Dermis microvascular lymphatic vessel endothelial cell (primary cell): ENCODE data around the gene OASL. TPM values are rescaled to one million over a fixed set of nuclear protein-coding genes. Genes with fewer than 3 reads are reported as not detected.

Experiments
- DNase-seq, 2 donors: peaks; one replicate each; pipeline versions ENCODE4 v3.0.0 to v3.0.0-alpha.2; 2010; ENCODE audit warnings: low read depth in 2 of 2
- total RNA-seq: library from RNA; depleted of rRNA; stranded (reverse); fragments of >200 nt; gene quantifications from 2 replicates; pipeline ENCODE4 v1.2.1, GENCODE V29; 2014

OASL gene
- total RNA-seq, 1 donor from 2014 or later = 0.26 TPM

DNA sequence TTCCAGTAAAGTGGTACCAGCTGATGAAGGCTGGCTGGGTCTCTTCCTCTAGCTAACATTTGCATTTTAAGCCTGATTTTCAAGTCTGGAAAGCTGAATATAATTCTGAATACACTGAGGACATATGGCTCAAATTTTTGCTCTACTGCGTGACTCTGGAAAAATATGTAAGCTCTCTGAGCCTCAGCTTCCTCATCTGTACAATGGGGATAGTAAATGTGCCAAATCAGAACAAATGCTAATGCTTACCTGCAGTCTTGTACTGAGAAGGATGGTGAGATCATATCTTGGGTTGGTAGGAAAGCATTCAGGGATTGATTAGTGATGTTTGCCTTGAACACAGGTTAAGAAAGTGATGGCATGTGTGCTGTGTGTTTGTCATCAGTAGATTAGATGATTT, 46.1 kb downstream of the OASL start:
- no peak for DNase-seq

DNA sequence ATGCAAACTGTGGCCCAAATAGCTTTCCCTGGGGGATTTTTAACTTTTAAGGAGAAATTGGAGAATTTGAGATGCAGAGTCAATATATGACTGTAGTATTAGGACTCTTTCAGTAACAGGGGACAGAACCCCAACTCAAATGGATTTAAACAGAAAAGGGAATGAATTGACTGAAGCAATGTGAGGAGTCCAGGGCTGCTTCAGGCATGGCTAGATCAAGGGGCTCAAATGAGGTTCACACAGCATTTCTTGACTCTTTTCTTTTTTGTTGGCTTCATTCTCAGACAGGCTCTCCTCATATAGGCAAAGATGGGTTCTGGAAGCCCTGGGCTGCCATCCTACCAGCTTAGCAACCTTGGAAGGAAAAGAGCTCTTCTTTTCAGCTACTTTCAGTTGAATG, 47.1 kb downstream of the OASL start:
- DNase-seq = no peak

DNA sequence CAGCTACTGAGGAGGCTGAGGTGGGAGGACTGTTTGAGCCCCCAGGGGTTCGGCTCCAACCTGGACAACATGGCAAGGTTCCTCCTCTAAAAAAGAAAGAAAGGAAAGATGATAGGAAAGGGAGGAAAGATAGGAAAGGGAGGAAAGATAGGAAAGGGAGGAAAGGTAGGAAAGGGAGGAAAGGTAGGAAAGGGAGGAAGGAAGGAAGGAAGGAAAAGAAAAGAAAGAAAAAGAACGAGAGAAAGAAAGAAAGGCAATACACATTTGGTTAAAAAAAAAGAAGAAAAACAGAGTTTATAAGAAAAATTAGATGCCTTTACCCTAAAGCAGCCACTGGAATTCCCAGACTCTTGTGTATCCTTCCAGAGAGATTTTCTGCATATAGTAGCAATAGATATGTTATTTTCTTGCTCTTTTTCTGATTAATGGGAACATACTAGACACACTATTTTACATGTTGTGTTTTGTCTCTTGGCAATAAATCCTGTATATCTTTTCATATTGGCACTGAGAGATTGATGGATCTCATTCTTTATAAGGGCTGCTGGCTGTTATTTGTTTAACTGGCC, 48.5 kb downstream of the OASL start:
- no peak for DNase-seq

DNA sequence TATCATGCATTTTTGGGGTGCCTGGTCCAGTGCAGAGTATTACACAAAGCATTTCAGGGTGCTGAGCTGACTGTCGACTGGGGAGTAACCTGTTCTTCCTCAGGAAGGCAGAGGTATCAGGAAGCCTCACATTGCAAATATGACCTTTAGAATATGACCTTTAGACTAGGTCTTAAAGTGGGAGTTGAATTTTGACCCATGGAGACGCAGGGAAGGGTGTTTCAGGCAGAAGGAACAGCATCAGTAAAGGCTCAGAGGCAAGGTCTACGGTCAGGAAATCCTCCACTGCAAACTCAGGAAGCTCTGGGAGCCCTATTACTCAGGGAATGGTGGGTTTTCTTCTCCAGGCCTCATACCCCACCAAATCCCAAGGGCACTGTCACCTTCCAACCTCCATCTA, 49.4 kb downstream of the OASL start:
- no peak for DNase-seq

DNA sequence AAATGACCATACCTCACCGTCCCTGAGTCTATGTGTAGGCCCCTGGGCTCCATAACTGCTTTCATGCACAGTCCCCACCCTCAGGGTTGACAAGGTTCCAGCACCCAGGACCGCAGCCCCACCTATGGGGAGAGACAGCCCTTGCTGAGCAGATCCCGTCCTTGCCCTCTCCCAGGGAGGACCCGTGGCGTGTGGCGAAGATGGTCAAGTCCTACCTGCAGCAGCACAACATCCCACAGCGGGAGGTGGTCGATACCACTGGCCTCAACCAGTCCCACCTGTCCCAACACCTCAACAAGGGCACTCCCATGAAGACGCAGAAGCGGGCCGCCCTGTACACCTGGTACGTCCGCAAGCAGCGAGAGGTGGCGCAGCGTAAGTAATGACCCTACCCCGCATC, 50.4 kb downstream of the OASL start:
- no peak for DNase-seq

DNA sequence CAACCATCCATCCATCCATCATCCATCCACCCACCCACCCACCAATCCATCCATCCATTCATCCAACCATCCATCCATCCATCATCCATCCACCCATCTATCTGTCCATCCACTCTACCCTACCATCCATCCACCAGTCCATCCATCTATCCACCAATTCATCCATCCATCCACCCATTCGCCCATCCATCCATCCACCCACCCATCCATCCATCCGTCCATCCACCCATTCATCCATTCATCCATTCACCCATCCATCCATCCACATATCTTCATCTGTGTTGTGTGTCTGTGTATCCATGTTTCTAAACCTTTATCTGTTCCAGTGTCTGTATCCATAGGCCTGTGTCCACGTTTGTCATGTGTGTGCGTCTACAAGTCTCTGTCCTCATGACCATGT, 50.8 kb downstream of the OASL start:
- no peak for DNase-seq

DNA sequence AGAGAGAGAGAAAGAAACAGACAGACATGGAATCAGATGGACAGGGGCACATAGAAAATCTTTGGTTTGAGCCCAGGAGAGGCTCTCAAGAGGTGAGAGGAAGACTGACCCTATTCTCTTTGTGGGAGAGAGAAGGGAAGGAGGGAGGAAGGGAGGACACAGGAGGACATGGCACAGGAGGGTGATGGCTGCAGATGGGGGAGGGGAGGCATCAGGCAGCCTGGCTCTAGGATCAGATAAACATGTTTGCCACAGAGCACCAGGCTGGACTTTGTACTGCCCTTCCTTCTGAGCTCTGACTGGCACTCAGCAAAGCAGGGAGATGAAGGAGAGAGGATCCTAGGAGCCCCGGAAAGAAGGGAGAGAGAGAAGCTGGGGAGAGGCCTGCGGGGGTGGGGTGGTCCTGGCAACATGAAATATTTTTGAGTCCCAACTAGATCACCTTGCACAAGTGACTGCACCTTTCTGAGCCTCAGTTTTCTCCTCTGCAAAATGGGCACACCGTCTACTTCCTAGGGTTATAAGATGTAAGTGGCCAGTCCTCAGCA, 54.6 kb downstream of the OASL start:
- DNase-seq = no peak

DNA sequence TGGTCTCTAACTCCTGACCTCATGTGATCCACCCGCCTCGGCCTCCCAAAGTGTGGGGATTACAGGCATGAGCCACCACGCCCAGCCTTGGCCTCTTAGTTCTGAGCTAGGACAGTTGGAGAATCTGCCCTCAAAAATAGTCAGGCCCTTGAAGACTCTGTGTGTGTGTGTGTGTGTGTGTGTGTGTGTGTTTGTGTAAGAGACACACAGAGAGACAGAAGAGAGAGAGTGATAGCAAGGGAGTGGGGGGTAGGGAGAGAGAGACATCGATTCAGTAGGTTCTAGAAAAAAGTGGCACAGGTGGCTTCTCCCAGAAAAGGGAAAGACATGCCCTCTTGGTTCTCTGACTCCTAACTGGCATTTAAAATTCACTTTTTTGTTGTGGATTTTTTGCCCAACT, 55.3 kb downstream of the OASL start:
- no peak for DNase-seq

DNA sequence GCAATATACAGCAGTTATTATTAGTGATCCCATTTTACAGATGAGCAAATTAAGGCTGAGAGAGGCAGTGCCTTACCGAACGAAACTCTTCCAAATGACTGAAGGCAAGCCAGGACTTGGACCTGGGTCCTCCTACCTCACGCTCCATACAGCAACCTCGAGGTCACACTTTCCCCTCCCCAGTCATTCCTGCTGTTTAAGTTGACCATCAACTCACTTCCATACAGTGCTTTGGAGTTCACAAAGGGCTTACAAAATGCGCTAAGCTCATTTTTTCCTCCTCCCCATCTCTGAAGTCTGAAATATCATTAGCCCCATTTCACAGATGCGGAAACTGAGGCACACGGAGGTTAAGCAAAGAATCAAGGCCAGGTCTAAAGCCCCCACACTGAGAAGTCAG, 56.4 kb downstream of the OASL start:
- no peak for DNase-seq

DNA sequence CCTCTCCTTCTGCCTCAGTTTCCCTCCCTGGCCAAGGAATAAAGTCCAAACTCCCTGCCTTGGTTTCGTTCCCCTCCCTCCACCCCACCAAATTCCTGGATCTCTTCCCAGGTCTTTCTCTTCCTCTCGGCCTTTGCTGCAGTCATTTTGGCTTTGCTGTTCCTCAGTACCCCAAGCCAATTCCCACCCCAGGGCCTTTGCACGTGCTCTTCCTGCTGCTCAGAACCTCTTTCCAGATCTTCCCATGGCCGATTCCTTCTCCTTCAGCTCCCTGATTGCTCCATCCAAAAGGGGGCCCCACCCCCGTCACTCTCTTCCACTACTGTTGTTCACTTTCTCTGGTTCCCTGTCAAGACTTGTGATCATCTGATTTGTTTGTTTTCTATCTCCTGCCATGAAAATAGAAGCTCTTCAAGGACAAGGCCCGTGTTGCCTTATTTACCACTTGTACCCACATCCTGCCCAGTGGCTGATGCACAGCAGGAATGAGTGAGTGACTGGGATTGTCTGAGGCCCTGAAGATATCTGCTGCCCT, 57.6 kb downstream of the OASL start:
- DNase-seq = no peak

DNA sequence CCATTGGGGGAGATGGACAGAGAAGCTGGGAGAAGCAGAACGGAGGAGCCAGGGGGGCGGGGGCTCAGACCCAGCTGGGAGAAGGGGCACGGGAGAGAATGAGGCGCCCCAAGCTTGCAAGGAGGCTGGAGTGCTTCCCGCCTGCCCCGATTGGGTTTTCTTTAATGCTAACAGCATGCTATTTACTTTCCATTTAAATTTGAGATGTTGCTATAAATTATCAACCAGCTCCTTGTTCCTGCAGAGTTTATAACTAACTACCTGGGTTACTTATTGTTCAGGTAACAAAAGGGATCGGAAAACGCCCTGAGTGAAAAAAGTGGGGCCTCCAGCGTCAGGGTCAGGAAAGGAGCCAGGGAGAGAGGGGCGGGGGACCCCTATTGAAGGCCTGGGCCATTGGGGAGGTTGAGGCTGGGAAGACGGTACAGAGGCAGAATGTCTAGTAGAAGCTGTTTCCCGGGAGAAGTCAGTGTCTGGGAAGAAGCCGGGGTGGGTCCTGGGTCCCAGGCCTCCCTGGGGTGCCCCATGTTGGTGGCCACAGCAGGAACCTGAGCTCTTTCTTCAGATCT, 58.2 kb downstream of the OASL start:
- no peak for DNase-seq

DNA sequence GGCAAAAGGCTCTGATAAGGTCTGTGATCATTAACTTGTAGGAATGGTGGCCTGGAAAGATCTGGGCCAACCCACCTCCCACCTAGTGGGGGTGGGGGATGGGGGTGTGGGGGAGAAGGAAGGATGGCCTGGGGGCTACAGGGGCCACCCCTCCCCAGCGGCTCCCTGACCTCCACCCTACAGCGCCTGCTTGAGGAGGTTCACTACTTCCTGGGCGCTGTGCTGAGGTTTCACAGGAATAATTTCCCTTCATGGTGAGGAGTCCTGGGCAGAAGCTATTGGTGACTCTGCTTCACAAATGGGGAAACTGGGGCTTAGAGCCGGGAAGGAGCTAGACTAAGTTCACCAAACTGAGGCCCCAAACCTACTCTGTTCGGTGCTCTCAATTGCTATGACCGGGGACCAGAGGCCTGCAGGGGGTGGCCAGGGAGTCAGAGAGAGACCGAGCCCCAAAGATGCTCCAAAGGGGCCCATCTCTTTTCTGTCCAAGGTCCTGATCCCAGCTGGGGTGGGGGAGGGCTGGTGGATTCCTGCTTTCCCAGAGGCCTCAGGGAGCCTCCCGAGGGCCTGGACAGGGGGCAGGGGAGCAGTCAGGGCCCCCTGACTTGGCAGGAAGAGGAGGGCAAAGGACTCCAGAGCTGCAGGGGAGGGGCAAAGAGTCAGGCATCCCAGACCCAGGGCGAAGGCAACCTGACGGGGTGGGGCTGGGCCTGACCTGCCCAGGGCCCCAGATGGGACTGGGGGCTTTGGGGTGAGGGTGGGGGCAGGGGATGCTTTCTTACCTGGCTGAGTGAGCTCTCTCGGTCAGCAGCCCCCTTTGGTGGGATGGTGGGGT, 59.0 kb downstream of the OASL start:
- DNase-seq = no peak

DNA sequence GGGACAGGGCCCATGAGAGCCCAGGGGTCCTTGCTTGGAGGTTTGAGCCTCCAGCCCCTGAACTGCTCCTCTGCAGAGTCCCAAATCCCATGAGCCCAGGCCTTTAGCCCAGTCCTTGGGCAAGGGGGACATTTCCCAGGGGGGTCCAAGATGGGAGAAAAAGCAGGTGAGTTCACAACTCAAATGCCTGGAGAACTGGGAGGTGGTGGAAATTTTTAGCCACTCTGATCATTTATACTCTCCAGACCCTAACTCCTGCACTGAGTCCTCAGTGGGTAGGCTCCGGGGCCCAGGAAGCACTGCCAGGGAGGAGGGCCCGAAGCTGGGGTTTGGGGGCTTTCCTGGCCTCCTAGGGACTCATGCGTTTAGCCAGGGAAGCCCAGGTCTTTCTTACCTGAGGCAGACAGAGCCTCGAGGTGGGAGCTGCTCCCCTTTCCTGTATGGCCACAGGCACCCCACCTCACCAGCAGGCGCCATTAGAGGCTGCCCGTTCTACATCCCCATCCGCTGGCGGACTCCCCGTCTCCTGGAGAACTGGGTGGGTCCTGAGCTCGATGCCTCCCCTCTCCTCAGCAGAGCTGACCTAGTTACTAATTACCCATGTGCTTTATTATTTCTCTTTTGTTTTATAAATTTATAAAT, 59.7 kb downstream of the OASL start:
- DNase-seq = no peak

DNA sequence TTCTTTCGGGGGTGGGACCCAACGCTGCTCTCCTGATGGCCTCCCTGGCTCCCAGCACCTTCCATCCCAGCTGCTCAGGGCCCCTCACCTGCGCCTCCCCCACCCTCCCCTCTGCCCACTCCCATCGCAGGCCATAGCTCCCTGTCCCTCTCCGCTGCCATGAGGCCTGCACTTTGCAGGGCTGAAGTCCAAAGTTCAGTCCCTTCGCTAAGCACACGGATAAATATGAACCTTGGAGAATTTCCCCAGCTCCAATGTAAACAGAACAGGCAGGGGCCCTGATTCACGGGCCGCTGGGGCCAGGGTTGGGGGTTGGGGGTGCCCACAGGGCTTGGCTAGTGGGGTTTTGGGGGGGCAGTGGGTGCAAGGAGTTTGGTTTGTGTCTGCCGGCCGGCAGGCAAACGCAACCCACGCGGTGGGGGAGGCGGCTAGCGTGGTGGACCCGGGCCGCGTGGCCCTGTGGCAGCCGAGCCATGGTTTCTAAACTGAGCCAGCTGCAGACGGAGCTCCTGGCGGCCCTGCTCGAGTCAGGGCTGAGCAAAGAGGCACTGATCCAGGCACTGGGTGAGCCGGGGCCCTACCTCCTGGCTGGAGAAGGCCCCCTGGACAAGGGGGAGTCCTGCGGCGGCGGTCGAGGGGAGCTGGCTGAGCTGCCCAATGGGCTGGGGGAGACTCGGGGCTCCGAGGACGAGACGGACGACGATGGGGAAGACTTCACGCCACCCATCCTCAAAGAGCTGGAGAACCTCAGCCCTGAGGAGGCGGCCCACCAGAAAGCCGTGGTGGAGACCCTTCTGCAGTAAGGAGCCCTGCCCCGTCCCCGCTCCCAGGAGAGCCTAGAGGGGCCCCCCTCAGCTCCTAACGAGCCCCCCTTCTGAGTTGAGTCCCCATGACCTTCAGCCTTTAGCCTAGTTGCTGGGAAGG, 60.5 kb downstream of the OASL start, which contains the start of gene HNF1A:
Gene HNF1A (plus strand): TSS at position 248 of the 924 bp plus-strand sequence. CDS start 226 bp downstream, at position 474.
- no peak for DNase-seq

DNA sequence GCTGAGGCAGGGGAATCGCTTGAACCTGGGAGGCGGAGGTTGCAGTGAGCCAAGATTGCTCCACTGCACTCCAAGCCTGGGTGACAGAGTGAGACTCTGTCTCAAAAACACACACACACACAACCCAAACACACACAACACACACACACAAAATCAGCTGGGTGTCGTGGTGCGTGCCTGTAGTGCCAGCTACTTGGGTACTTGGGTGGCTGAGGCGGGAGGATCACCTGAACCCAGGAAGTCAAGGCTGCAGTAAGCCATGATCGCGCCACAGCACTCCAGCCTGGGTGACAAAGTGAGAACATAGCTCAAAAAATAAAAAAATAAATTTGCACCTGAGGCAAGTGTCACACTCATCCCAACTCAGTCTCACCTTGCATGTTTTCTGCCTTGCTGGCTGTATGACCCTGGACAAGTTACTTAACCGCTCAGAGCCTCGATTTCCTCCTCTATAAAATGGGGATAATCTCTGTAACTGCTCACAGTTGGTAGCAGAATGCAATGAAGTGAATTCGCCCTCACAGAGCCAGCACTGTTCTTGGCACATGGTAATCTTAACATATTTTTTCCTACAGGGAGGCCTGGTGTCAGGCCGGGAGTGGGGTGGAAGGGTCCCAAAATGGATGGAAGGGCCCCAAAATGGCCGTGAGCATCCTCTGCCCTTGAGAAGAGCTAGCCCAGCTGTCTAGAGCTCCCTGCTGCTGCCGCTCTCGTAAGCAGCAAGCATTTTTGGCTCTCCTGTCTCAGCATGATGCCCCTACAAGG, 61.3 kb downstream of the OASL start:
- no peak for DNase-seq

DNA sequence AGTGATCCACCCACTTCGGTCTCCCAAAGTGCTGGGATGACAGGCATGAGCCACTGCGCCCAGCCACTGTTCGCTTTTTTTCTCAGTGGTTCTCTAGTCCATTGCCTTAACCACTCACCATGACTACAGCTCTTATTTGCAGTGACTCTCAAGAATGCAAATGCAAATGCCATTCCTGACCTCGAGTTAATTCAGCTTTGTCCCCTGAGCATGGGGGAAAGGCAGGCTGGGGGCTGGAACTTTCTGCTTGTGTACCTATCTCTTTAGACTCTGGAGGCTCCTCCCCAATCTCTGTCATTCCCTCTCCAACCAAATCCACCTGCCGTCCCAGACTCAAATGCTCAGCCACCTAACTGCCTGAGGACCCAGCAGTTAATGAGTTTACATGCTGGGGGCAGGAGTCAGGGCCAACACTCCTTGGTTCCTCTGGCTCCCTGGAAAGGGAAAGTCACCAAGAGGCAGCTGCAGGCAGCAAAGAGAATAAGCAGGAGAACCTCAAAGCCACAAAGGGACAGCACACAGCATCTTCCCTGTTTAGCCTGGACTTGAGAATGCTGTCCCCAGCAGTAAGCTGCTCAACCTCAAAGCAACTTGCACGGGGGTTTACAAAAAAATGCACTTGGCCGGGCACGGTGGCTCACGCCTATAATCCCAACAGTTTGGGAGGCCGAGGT, 66.0 kb downstream of the OASL start:
- no peak for DNase-seq

DNA sequence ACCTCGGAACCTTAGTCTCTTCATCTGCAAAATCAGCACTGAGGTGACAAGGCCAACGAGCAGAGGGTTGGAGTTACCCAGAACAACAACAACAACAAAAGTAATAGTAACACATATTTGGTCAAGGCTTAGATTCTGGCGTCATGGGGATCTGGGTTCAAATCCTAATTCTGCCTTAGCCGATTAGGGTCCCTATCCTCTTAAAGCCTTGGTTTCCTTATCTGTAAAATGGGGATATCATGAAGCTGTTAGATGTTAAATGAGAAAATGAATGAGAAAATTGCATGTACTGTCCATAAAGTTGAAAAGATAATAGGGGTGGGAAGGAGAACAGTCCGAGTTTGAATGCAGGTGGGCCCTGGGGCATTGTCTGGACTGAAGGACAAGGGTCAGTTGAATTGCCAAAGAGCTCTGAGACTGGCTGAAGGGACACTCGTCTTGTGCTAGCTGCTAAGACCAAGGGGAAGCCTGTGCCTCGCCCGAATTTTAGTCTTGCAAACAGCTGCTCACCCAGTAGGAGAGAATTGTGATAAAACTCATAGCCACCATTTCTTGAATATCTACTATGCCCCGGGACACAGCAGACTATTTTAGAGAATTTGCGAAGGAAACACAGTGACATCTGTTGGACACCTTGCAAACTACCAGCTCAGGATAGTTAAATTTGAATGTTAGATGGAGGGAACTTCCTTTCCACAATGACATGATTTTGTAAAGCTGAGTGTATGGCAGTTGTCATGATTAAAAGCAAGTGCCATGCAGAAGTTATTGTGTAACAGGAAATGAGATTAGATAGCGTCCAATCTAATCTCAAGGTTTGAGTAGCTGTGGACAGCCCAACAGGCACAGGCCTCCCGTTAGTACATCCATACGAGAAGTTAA, 67.5 kb downstream of the OASL start:
- peak; percentile 58 to 65 for DNase-seq

DNA sequence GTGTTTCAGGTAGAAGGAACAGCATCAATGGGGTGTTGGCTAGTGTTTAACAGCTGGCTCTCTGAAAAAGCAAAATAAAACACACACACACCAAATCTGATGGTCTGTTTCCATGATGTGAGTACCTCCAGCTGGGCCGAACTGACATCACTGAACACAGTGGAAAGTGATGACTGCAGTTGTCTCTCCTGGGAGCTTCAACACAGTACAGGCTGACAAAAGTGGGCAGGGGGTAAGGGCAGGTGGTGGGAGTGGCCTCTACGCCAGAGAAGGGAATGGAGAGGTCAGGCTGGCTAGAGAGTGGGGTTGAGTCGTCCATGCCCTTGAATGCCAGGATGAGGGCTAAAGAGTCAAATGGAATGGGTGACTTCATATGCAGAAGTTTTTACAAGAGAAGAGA, 68.7 kb downstream of the OASL start:
- DNase-seq = peak in 1 of 2 donors; percentile 4
